SH-SY5Y (cell line): ENCODE results near the gene FLYWCH1.

ENCODE experiments used
- GATA2 ChIP-seq: IDR thresholded peaks from 2 replicates; pipeline ENCODE4 v1.6.1; 2011; ENCODE audit warnings: mild to moderate bottlenecking, low read depth, low read length
- GATA3 ChIP-seq: IDR thresholded peaks from 2 replicates; pipeline ENCODE4 v1.6.1; 2011; ENCODE audit warnings: low read depth, mild to moderate bottlenecking, low read length, moderate library complexity

Gene FLYWCH1

GRCh38 chr16:2974319-2975056 is 62.8 kb downstream of the FLYWCH1 start:
- TF ChIP-seq GATA3 (no peak), GATA2 (no peak)

- TF ChIP-seq GATA3 = no peak
- TF ChIP-seq GATA2 = no peak
These were observed 63.5 kb downstream of the FLYWCH1 start for GRCh38 chr16:2975161-2975795.

GRCh38 chr16:2976201-2976600 is 64.5 kb downstream of the FLYWCH1 start:
- TF ChIP-seq GATA3 (no peak), GATA2 (no peak)

GRCh38 chr16:2976673-2977072 is 64.9 kb downstream of the FLYWCH1 start:
- TF ChIP-seq GATA2 = no peak
- TF ChIP-seq GATA3 = no peak

- TF ChIP-seq GATA3 = no peak
- no peak for TF ChIP-seq GATA2
These were observed 65.7 kb downstream of the FLYWCH1 start for GRCh38 chr16:2977440-2977839.

GRCh38 chr16:2979669-2980226 is 68.0 kb downstream of the FLYWCH1 start:
- TF ChIP-seq GATA2 (no peak), GATA3 (no peak)

- TF ChIP-seq GATA3 (no peak), GATA2 (no peak)
These were observed 68.8 kb downstream of the FLYWCH1 start, which contains the start of gene PKMYT1 for GRCh38 chr16:2980227-2981176. TSS of gene PKMYT1 (minus strand) at chr16:2980446. CDS start at chr16:2979657, 789 bp downstream.

GRCh38 chr16:2981177-2981898 is 69.6 kb downstream of the FLYWCH1 start:
- TF ChIP-seq GATA2 (no peak), GATA3 (no peak)

GRCh38 chr16:2981899-2982250 is 70.1 kb downstream of the FLYWCH1 start:
- TF ChIP-seq GATA2 = no peak
- TF ChIP-seq GATA3 = no peak

GRCh38 chr16:2982402-2982801 is 70.7 kb downstream of the FLYWCH1 start:
- TF ChIP-seq GATA2 (no peak), GATA3 (no peak)

GRCh38 chr16:2983706-2984136 is 72.0 kb downstream of the FLYWCH1 start:
- TF ChIP-seq GATA3 = no peak
- no peak for TF ChIP-seq GATA2

GRCh38 chr16:2985462-2985861 is 73.7 kb downstream of the FLYWCH1 start:
- no peak for TF ChIP-seq GATA3
- TF ChIP-seq GATA2 = no peak

- TF ChIP-seq GATA2 (no peak), GATA3 (no peak)
These were observed 74.2 kb downstream of the FLYWCH1 start for GRCh38 chr16:2985893-2986355.
